Esophagus squamous epithelium (tissue), 4 donors: ENCODE data around the gene RANBP3L.

Source experiments
- CTCF ChIP-seq, 6 experiments: fragments of 450-650 bp in 4 of 6; fragments of 200-600 bp in 2 of 6; sonication (generic) in 2 of 6; IDR thresholded peaks; one replicate each; pipeline ENCODE4 v1.5.1; 2016 to 2019; ENCODE audit warnings: antibody characterized with exemption in 6 of 6, mild to moderate bottlenecking in 4 of 6, moderate library complexity in 4 of 6
- POLR2A ChIP-seq, 4 donors: fragments of 450-650 bp; IDR thresholded peaks; one replicate each; pipeline ENCODE4 v1.6.1; 2017; ENCODE audit warnings: antibody characterized with exemption in 4 of 4, mild to moderate bottlenecking in 4 of 4, moderate library complexity in 3 of 4

- no peak for TF ChIP-seq CTCF (IDR thresholded peaks at IDR 0.05)
- TF ChIP-seq POLR2A (IDR thresholded peaks at IDR 0.05): no peak
Observed at GRCh38 chr5:36337597-36337996, 35.9 kb upstream of the RANBP3L start.
